DMS153 treated with DMSO at 0.1 percent for 48 hours (cell line): ENCODE measurements around the gene AP4B1.
A peak's percentile ranks its signal among the peaks of the same experiment; 100 is the strongest.
"Not testable (repeated sequence)": the region's sequence is repeated elsewhere in the genome, so short reads cannot be mapped to it uniquely, and the experiment has no call there.

Source experiments
- DNase-seq: peaks from one replicate; lab custom pipeline; 2025; ENCODE audit not compliant: unreplicated experiment; lab: John Stamatoyannopoulos, UW

The AP4B1 gene

DNA sequence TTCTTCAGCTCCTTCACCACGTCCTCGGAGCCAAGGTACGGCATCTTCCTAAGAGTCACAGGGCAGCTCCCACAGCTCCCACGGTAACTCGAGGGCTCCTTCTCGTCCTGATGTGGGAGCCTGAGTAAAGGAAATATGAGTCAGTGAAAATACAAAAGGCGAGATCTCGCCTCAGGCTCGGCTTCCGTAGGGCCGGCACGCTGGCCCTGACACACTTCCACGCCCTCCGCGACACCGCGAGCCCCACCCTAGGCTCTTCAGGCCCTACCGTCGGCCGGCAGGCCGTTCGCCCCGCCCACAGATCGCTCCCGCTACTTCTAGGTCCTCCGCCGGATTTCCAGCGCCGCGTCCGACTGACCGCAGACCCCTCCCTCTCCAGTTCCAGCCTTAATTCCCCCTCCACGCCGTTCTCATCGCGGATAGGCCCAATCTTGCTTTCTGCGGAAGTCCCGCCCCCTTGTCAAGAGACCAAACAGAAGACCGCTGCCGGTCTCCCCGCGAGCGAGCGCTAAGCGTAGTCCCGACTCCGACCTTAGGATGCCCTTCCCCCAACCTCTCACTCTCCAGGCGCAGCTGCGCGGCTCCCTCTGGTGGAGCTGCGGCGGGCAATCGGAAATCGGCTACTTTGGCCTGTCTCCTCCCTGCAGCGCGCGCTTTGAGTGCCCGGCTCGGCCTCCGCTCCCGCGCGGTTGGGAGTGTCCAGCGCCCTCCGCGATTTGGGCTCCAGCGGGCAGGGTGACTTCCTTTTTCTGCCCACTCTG is at the start of gene AP4B1, which contains the start of gene DCLRE1B:
Gene AP4B1, minus strand, starts transcription at position 126 of the 761 bp plus-strand sequence. Its CDS starts 82 bp downstream, at position 44.
Gene DCLRE1B, plus strand, starts transcription at position 653 of the 761 bp plus-strand sequence. CDS start 261 bp downstream, outside the sequence.
- peak; percentile 95 for DNase-seq

DNA sequence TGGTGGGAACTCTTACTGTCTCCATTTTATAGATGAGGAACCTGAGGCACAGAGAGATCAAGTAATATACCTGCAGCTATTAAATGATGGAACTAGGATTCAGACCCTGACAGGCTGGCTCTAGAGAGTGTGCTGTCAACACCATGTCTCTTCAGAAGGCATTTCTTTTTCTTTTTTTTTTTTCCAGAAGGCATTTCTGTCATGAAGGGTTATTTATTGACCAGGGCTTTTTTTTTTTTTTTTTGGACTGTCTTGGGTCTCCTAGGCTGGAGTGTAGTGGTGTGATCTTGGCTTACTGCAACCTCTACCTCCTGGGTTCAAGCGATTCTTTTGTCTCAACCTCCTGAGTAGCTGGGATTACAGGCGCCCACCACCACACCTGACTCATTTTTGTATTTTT is 47.1 kb upstream of the AP4B1 start:
- DNase-seq, result no peak

DNA sequence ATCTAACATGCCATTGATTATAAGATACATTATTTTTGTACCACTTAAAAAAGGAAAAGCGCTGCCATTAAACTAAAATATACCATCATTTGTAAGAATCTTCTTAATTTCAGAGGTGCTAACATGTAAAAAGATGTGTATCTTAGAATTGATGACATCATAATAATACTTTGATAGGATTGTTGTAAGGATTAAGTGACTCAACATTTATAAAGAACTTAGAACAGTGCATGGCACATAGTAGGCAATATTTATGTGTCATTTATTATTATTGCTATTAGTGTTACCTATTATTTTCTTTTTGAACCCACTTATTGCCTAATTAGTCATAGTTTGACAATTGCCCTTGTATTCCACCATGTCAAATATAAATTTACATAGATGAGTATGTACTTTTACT is 46.3 kb upstream of the AP4B1 start:
- no peak for DNase-seq

DNA sequence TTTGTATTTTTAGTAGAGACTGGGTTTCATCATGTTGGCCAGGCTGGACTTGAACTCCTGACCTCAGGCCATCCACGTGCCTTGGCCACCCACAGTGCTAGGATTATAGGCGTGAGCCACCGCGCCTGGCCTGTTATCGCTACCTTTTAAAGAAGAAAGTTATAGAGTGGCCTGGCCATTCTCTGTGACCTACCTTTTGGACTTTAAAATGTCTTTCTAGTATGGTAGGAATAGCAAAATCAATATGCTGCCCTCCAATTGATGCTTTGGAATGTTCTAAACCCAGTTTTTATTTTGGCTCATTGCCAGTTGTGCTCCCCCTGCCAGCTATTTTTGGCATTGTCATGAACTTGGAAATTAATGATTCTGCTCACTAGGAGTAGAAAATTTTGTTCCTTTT is 44.4 kb upstream of the AP4B1 start:
- no peak for DNase-seq

DNA sequence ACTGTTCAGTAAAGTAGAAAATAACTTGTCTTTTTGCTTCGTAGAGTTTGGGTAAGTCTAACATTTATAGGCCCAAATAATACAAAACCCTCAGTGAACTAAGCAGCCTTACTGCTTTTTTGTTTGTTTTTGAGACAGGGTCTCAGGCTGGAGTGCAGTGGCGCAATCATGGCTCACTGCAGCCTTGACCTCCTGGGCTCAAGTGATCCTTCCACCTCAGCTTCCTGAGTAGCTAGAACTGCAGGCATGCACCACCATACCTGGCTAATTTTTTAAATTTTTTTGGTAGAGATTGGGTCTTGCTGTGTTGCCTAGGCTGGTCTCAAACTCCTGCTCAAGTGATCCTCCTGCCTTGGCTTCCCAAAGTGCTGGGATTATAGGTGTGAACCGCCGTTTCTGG is 43.6 kb upstream of the AP4B1 start:
- DNase-seq, result not testable (repeated sequence)

DNA sequence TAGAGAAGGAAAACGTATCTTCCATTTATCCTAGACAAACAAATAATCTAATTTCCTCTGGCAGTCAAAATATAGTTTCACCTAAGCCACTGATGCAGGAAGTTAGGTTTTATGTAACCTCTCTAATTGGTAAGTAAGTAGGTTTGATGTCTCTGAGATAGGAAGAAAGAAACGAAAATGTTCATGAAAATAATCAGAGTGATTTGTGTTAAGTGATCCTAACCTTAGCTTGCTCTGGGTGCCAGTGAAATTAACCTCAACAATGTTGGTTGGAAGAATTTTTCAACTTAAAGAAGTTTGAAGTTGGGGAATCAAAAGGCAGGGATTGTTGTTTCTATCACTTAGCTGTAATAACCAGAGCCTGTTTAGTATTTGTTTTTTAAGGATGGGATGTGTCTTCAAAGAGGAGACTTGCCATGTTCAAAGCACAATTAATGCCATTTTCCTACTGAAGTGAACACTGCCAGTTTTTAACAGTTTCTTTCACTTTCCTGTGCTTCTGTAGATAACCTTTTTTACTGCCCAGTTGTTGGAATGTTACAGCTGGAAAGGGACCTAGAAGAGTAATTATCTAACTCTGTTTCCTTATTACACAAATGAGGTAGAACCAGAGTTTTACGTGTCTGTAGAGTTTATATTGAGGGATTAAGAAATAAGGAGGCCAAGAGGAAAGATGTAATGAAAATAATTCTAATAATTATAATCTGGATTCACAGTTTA is 42.9 kb upstream of the AP4B1 start:
- DNase-seq, result no peak

DNA sequence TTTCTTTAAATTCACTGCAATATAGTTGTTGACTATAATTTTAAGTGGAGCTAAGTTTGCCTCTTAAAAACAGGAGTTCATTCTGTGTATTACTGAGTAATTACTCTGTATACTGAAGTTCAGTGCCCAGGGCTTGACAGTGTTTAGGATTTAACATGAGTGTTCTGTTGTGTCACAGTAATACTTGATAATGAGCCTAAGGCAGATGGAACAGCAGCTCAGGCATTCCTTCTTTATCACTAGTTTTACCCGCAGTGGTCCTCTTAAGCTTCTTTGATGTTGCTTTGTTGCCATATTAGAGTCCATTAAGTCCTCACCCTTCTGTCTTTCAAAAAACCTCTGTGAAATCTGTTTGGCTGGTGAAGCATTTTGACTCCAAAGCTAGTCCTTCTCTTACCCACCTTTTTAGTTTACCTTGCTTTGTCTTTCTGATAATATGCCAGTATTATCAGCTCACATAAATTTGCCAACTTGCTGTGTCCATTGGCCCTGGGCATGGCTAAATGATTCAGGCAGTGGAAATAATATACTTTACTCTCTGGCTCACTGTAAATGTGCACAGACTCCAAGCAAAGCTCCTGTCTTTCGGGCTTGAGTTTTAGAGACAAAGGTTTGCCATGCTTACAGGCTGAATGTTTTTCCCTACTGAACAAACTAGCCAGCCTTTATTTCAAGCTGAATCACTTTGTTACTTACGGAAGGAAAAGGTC is 42.2 kb upstream of the AP4B1 start:
- DNase-seq, result no peak

DNA sequence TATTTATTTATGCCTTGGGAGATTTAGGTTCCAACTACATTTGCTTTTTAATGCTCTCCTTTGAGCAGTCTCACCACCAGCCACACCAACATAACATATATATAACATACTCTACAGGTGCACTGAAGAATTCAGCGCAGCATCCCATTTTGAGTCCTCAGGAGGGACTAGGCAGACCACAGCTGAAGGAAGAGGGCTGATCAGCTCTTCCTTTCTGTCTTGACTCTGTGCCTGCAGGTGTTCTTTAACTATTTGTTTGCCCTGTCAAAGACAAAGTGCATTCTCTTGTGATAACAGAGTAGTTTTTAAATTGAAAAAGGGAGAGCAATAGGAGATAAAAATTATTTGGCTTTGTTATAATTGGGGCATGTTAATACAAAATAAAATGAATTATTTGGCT is 41.5 kb upstream of the AP4B1 start:
- DNase-seq, result no peak

DNA sequence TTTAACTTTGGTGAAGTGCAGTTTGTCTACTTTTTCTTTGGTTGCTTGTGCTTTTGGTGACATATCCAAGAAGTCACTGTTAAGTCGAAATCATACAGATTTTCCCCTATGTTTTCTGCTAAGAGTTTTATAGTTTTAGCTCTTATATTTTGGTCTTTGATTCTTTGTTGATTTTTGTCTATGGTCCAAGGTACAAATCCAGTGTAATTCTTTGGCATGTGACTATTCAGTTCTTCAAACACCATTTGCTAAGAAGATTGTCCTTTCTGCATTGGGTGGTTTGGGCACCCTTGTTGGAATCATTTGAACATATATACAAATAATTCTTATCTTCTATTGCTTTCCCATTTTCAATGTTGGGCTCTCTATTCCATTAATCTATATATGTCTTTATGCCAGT is 40.7 kb upstream of the AP4B1 start:
- DNase-seq, result no peak

DNA sequence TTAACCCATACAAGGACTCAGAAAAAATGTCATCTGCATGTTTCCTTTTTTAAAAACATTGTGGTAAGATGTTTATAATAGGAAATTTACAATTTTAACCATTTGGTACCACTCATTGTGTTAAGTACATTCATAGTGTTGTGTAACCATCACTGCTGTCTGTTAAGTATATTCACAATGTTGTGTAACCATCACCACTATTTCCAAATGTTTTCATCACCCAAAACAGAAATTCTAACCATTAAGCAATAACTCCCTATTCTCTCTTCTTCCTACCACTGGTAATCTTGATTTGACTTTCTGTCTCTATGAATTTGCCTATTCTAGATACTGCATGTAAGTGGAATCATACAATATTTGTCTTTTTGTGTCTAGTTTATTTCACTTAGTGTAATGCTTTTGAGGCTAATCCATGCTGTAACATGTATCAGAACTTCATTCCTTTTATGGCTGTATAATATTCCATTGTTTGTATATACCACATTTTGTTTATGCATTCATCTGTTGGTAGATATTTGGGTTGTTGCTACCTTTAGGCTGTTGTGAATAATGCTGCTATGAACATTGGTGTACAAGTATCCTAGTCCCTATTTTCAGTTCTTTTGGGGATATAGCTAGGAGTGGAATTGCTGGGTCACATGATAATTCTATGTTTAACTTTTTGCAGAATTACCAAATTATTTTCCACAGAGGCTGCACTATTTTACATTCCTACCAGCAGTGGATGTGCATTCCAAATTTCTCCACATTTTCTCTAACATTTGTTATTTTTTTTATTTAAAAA is 38.6 kb upstream of the AP4B1 start:
- no peak for DNase-seq

DNA sequence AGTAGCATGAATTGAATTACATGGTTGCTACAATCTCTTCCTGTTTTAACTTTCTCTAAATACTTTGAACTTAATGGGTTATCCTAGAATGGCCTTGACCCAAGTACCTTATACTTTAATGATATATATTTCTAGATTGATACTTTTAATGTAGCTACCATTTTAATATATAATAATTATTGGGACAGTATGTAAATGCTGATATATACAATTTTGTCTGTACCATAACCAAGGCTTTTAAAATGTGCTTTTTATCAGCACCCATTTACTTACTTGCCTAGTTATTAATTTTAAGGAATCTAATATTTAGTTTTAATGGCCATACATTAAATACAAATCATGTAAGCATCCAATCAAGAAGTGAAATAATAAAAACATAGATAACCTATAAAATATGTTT is 37.9 kb upstream of the AP4B1 start:
- DNase-seq, result no peak

DNA sequence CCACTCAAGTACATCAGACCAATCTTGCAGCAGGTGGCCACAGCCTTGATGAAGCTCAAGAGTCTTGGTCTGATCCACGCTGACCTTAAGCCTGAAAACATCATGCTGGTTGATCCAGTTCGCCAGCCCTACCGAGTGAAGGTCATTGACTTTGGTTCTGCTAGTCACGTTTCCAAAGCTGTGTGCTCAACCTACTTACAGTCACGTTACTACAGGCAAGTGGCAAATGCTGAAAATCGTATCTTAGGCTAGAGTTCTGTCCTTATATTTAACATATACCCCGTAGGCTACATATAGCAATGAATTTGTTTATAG is 36.6 kb upstream of the AP4B1 start:
- DNase-seq, result no peak

DNA sequence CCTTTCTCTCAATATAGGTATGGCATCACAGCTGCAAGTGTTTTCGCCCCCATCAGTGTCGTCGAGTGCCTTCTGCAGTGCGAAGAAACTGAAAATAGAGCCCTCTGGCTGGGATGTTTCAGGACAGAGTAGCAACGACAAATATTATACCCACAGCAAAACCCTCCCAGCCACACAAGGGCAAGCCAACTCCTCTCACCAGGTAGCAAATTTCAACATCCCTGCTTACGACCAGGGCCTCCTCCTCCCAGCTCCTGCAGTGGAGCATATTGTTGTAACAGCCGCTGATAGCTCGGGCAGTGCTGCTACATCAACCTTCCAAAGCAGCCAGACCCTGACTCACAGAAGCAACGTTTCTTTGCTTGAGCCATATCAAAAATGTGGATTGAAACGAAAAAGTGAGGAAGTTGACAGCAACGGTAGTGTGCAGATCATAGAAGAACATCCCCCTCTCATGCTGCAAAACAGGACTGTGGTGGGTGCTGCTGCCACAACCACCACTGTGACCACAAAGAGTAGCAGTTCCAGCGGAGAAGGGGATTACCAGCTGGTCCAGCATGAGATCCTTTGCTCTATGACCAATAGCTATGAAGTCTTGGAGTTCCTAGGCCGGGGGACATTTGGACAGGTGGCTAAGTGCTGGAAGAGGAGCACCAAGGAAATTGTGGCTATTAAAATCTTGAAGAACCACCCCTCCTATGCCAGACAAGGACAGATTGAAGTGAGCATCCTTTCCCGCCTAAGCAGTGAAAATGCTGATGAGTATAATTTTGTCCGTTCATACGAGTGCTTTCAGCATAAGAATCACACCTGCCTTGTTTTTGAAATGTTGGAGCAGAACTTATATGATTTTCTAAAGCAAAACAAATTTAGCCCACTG is 36.0 kb upstream of the AP4B1 start:
- no peak for DNase-seq

DNA sequence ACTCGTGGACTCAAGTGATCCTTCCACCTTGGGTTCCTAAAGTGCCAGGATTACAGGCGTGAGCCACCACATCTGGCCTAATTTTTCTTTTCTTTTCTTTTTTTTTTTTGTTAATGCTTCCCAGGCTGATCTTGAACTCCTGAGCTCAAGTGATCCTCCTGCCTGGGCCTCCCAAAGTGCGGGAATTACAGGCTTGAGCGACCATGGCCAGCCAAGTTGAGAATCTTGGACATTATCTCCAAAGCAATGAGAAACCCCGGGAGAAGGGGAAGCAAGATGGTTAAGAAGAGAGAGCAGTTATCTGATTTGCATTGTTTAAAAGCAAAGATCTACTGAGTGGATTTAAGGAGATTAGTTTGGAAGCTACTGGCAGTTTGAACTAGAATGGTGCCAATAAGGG is 33.6 kb upstream of the AP4B1 start:
- no peak for DNase-seq

DNA sequence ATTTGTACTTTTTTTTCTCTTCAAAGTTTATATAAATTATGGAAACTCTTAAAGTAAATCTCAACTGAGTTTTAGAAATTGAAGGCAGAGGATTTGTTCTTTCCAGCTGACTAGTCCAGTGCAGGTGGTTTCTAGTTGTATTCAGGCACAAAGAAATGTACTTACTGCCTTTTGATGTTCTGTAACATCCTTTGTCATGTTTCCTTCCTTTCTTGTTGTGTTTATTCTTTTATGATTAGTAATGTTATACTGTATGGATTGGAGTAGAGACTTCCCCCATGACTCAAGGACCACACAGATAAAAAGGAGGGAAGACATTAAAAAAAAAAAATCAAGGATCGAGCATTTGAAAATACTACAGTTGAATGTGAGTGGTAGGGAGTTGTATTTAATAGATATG is 32.5 kb upstream of the AP4B1 start:
- DNase-seq, result no peak

DNA sequence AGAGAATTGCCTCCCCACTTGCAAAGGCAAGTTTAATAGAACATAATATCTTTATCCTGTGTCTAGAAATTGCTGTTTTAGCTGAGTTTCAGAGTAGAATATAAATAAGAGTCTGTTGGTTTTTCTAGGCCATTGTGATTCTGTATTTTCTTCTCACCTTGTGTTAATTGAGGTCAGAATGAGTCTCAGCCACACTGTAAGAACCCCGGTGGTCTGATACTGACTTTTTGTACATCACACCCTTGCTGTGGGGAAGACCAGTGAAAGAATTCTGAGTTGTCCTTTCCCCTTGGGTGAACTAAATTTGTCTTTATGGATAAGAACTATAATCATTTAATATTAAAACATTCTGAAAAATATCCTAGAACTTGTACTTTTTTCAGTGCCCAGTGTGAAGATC is 31.4 kb upstream of the AP4B1 start:
- no peak for DNase-seq

DNA sequence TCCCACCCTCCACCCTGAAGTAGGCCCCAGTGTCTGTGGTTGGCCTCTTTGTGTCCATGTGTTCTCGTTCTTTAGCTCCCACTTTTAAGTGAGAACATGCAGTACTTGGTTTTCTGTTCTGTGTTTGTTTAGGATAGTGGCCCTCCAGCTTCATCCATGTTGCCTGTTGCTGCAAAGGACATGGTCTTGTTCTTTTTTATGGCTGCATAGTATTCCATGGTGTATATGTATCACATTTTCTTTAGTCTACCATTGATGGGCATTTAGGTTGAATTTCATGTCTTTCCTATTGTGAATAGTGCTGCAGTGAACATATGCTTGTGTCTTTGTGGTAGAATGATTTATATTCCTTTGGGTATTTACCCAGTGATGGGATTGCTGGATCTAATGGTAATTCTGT is 30.6 kb upstream of the AP4B1 start:
- no peak for DNase-seq

DNA sequence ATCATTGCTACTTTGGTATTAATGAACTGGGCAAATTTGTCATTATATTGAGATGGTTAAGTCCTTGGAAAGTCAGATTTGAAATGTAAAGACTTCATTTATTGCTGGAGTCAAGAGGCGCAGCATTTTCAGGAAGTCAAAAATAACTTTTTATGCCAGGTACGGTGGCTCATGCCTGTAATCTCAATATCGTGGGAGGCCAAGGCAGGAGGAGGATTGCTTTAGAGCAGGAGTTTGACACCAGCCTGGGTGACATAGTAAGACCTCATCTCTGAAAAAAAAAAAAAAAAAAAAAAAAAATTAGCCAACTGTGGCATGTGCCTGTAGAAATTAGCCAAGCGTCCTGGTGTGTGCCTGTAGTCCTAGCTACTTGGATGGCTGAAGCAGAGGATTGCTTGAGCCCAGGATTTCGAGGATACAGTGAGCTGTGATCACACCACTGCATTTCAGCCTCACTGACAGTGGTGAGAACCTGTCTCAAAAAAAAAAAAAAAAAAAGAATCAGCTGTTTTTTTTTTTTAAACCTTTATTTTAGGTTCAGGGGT is 30.0 kb upstream of the AP4B1 start:
- no peak for DNase-seq

DNA sequence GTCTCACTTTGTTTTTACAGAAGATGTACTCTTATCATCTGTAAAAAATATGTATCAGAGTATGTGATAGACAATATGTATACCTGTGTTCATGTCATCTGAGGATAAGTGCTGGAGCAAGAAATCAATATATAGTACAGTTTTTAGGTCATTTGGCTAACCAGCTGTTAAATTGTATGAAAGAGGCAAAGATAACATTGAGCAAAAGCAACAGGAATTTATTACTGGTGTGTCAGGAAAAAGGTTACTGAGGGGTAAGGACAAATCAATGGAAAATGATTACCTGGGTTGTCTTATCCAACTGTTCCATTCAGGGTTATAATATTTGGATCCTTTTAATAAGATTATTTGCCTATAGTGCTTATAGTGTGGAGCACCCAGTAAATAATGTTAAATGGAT is 29.4 kb upstream of the AP4B1 start:
- DNase-seq, result no peak

DNA sequence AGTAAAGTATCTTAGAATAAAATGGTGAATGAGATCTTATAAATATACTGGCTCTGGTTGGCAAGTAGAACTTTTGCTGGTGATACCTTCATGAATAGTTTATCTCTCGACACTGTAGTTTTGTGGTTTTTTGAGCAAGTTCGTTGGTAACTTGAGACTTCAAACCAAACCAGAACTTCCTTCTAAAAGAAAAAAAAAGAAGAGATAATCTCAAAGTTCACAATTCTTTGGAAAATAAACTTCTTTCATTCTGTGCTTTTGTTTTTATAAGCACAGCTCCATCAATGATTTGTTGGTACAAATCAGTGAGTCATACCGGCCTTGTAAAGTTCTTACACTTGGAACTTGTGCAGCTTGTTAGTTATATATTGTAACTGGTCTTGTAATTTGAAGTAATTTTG is 26.9 kb upstream of the AP4B1 start:
- no peak for DNase-seq
